HepG2 (cell line): ENCODE results near the gene TRPM5. TPM values are rescaled to one million over a fixed set of nuclear protein-coding genes. Genes with fewer than 3 reads are reported as not detected.

Source experiments
- ATAC-seq: fragments of 200-7000 bp; cut with Tn5 transposase; 3 replicates; pipeline ENCODE4 v1.9.1; 2020; ENCODE audit warnings: mild to moderate bottlenecking, moderate library complexity
- BruUV-seq: library from RNA; stranded (reverse); fragments of 400-500 nt; replicated peaks from 2 replicates; lab custom pipeline; 2021; lab: Mats Ljungman, UMichigan
- CTCF ChIA-PET: fragments of 300-600 bp; formaldehyde crosslinking; extraction: SDS; loops from one replicate; lab custom pipeline; 2021; ENCODE audit warnings: low total read pairs, inconsistent platforms, low intra/inter-chr PET ratio; lab: Yijun Ruan, JAX
- POLR2A ChIA-PET: fragments of 350-600 bp; sonication (Branson Sonifier 250); formaldehyde crosslinking; loops from one replicate; lab custom pipeline; 2020; ENCODE audit warnings: antibody characterized with exemption, inconsistent platforms; lab: Yijun Ruan, JAX
- DNase-seq: peaks from one replicate; pipeline ENCODE4 v3.0.0-alpha.2; 2015; ENCODE audit warnings: low spot score
- FAIRE-seq: peaks from 3 replicates; lab custom pipeline; 2011; peaks lifted over from hg19 to GRCh38; lab: Jason Lieb, UNC
- H2AFZ ChIP-seq: one replicate; pipeline ENCODE4 v1.6.1; 2011; ENCODE audit warnings: low read length, inconsistent platforms
- H3K27ac ChIP-seq: fragments of 300-600 bp; 3 replicates; pipeline ENCODE4 v1.8.0; 2011; ENCODE audit warnings: mixed run types, mild to moderate bottlenecking, mixed read lengths, low read length, inconsistent platforms; ENCODE audit not compliant: insufficient read depth; ENCODE audit errors: extremely low read length
- H3K27me3 ChIP-seq, 2 experiments: fragments of 200-600 bp in 1 of 2; 2 replicates in 1 of 2; 3 replicates in 1 of 2; pipeline versions ENCODE4 v1.6.0 to v1.8.0; 2011; ENCODE audit warnings: low read length in 2 of 2, mild to moderate bottlenecking in 2 of 2, moderate library complexity in 2 of 2, inconsistent platforms in 1 of 2; ENCODE audit not compliant: insufficient read depth in 2 of 2, control insufficient read depth in 1 of 2
- H3K36me3 ChIP-seq, 2 experiments: fragments of 200-600 bp in 1 of 2; replicated peaks in 1 of 2; 2 replicates in 1 of 2; 3 replicates in 1 of 2; pipeline versions ENCODE4 v1.5.1 to v1.8.0; 2011; ENCODE audit warnings: low read length in 2 of 2, inconsistent platforms in 1 of 2; ENCODE audit not compliant: insufficient read depth in 2 of 2, control insufficient read depth in 1 of 2
- H3K4me1 ChIP-seq: 2 replicates; pipeline ENCODE4 v1.5.1; 2012; ENCODE audit warnings: low read length, inconsistent platforms; ENCODE audit not compliant: insufficient read depth
- H3K4me2 ChIP-seq: 2 replicates; pipeline ENCODE4 v1.6.0; 2011; ENCODE audit warnings: low read depth, low read length, inconsistent platforms
- H3K4me3 ChIP-seq, 3 experiments: fragments of 200-600 bp in 1 of 3; sonication (generic), shearing (Covaris generic) in 1 of 3; replicated peaks in 1 of 3; 2 replicates each; pipeline ENCODE4 v1.5.1; 2011 to 2016; ENCODE audit warnings: low read length in 3 of 3, inconsistent platforms in 2 of 3, low read depth in 2 of 3, mild to moderate bottlenecking in 2 of 3, control low read depth in 1 of 3, mixed read lengths in 1 of 3; ENCODE audit not compliant: insufficient read depth in 1 of 3
- H3K79me2 ChIP-seq: one replicate; pipeline ENCODE4 v1.6.1; 2011; ENCODE audit warnings: low read length, inconsistent platforms; ENCODE audit not compliant: insufficient read depth
- H3K9ac ChIP-seq: 2 replicates; pipeline ENCODE4 v1.6.0; 2011; ENCODE audit warnings: mild to moderate bottlenecking, low read depth, low read length, inconsistent platforms; ENCODE audit not compliant: insufficient read depth
- H3K9me3 ChIP-seq: 2 replicates; pipeline ENCODE4 v1.5.1; 2012; ENCODE audit warnings: mild to moderate bottlenecking, low read length
- H4K20me1 ChIP-seq: 2 replicates; pipeline ENCODE4 v1.6.0; 2011; ENCODE audit warnings: inconsistent platforms, mild to moderate bottlenecking, low read length, moderate library complexity; ENCODE audit not compliant: insufficient read depth
- AGO1 ChIP-seq: fragments of 200-400 bp; formaldehyde crosslinking; IDR thresholded peaks from 2 replicates; pipeline ENCODE4 v1.6.1; 2017; ENCODE audit warnings: mild to moderate bottlenecking, low read depth, low read length, moderate library complexity; ENCODE audit not compliant: poor library complexity, severe bottlenecking
- CENPT ChIP-seq: sonication (generic); formaldehyde crosslinking; IDR thresholded peaks from 2 replicates; pipeline ENCODE4 v1.8.0; 2022; ENCODE audit warnings: low read depth, mild to moderate bottlenecking, moderate library complexity, missing genetic modification reagents
- HNRNPH1 ChIP-seq: fragments of 200-400 bp; formaldehyde crosslinking; optimal IDR thresholded peaks from 2 replicates; pipeline ENCODE3; 2017; ENCODE audit warnings: mild to moderate bottlenecking, low read depth, low read length
- POLR2A ChIP-seq, 2 experiments: IDR thresholded peaks; 2 replicates each; pipeline ENCODE4 v1.6.1; 2011; ENCODE audit warnings: low read depth in 2 of 2, low read length in 2 of 2, mild to moderate bottlenecking in 1 of 2, moderate library complexity in 1 of 2; ENCODE audit not compliant: insufficient read depth in 1 of 2
- SAP130 ChIP-seq: IDR thresholded peaks from 2 replicates; pipeline ENCODE4 v1.6.1; 2016; ENCODE audit warnings: low read depth
- XBP1 ChIP-seq: sonication (generic); formaldehyde crosslinking; IDR thresholded peaks from 2 replicates; pipeline ENCODE4 v1.5.0; 2020; ENCODE audit warnings: missing genetic modification reagents
- ZNF232 ChIP-seq: sonication (generic); formaldehyde crosslinking; IDR thresholded peaks from 2 replicates; pipeline ENCODE4 v1.4.0; 2020; ENCODE audit warnings: missing genetic modification reagents, borderline replicate concordance
- ZNF766 ChIP-seq: sonication (generic); formaldehyde crosslinking; IDR thresholded peaks from 2 replicates; pipeline ENCODE4 v1.5.0; 2020; ENCODE audit warnings: missing genetic modification reagents, borderline replicate concordance
- ZSCAN25 ChIP-seq: sonication (generic); formaldehyde crosslinking; IDR thresholded peaks from 2 replicates; pipeline ENCODE4 v1.8.0; 2022; ENCODE audit warnings: mild to moderate bottlenecking, missing genetic modification reagents
- WGBS: methylation state at CpG from one replicate; pipeline ENCODE4 v1.1.6; 2017; ENCODE audit warnings: low lambda C conversion rate; 5-methylcytosine and 5-hydroxymethylcytosine counted together
- in situ Hi-C: cut with HindIII; loops from 2 replicates; pipeline ENCODE4 v1.10.0; 2017; ENCODE audit warnings: low pct_unique_long_range_greater_than_20kb; ENCODE audit not compliant: extremely low pct_ligation_motif_present
- intact Hi-C: fragments of 100-400 bp; cut with micrococcal nuclease; formaldehyde crosslinking; loops from one replicate; pipeline ENCODE4 v1.10.0; 2022; ENCODE audit not compliant: unreplicated experiment
- polyA plus RNA-seq, 8 experiments: library from polyadenylated mRNA; depleted of rRNA in 3 of 8; stranded (reverse) in 7 of 8; unstranded in 1 of 8; fragments of >200 nt; fragmentation: Illumina TruSeq in 4 of 8; extraction: Trizol in 4 of 8; gene quantifications; 2 replicates each; pipeline versions ENCODE4 v1.2.1 to v1.2.3, GENCODE V29; 2011 to 2016; ENCODE audit warnings: low read depth in 4 of 8, missing spikeins in 1 of 8, mixed read lengths in 1 of 8; ENCODE audit not compliant: insufficient read depth in 1 of 8
- total RNA-seq, 5 experiments: library from RNA; depleted of rRNA; stranded (reverse); fragments of >200 nt; fragmentation: Illumina TruSeq; extraction: Trizol; gene quantifications; 2 replicates each; pipeline ENCODE4 v1.2.3, GENCODE V29; 2016; ENCODE audit warnings: low read depth in 1 of 5
- TF ChIP-seq, protein P1 (sequence below): sonication (generic); formaldehyde crosslinking; conservative IDR thresholded peaks from 2 replicates; pipeline ENCODE4 v1.5.0; 2020; ENCODE audit warnings: missing genetic modification reagents
- TF ChIP-seq, protein P2 (sequence below): sonication (generic); formaldehyde crosslinking; conservative IDR thresholded peaks from 2 replicates; pipeline ENCODE4 v1.4.0; 2020; ENCODE audit warnings: missing genetic modification reagents
- TF ChIP-seq, protein P3 (sequence below): sonication (generic); formaldehyde crosslinking; IDR thresholded peaks from 2 replicates; pipeline ENCODE4 v1.8.1; 2023; ENCODE audit warnings: mild to moderate bottlenecking, missing genetic modification reagents, borderline replicate concordance
- TF ChIP-seq, protein P4 (sequence below): sonication (generic); formaldehyde crosslinking; IDR thresholded peaks from 2 replicates; pipeline ENCODE4 v1.4.0; 2020; ENCODE audit warnings: missing genetic modification reagents, borderline replicate concordance
- TF ChIP-seq, protein P5 (sequence below): sonication (generic); formaldehyde crosslinking; IDR thresholded peaks from 2 replicates; pipeline ENCODE4 v1.5.0; 2020; ENCODE audit warnings: mild to moderate bottlenecking, missing genetic modification reagents, borderline replicate concordance

TRPM5 gene
- total and polyA plus RNA-seq, 2 of the 13 experiments (the other 11 are each of a cell fraction or from before 2014, with no cell fraction given): 0.12 TPM; not detected in 1

DNA sequence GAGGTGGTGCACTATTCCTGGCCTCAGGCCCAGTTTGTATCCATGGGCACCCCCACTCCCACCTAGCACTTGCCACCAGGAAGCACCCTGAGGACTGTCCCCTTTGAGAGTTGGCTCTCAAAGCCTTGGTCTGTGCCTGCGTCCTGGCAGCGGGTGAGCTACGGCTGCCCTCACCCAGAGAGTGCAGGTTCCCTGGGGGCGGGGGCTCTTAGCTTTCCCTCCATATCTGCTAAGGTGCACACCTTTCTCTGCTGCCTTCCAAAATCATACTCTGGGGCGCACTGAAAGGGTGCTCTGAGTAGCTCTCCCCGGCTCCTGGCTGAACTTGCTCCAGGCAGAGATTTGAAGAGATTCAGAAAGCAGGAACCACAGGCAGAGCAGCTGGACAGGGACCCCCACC is 7.6 kb upstream of the TRPM5 start (continued):
- TF ChIP-seq, protein P1, sequence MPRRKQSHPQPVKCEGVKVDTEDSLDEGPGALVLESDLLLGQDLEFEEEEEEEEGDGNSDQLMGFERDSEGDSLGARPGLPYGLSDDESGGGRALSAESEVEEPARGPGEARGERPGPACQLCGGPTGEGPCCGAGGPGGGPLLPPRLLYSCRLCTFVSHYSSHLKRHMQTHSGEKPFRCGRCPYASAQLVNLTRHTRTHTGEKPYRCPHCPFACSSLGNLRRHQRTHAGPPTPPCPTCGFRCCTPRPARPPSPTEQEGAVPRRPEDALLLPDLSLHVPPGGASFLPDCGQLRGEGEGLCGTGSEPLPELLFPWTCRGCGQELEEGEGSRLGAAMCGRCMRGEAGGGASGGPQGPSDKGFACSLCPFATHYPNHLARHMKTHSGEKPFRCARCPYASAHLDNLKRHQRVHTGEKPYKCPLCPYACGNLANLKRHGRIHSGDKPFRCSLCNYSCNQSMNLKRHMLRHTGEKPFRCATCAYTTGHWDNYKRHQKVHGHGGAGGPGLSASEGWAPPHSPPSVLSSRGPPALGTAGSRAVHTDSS (CRISPR knock-in tag): no peak
- TF ChIP-seq, protein P2, sequence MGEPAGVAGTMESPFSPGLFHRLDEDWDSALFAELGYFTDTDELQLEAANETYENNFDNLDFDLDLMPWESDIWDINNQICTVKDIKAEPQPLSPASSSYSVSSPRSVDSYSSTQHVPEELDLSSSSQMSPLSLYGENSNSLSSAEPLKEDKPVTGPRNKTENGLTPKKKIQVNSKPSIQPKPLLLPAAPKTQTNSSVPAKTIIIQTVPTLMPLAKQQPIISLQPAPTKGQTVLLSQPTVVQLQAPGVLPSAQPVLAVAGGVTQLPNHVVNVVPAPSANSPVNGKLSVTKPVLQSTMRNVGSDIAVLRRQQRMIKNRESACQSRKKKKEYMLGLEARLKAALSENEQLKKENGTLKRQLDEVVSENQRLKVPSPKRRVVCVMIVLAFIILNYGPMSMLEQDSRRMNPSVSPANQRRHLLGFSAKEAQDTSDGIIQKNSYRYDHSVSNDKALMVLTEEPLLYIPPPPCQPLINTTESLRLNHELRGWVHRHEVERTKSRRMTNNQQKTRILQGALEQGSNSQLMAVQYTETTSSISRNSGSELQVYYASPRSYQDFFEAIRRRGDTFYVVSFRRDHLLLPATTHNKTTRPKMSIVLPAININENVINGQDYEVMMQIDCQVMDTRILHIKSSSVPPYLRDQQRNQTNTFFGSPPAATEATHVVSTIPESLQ: no peak
- TF ChIP-seq, protein P3, sequence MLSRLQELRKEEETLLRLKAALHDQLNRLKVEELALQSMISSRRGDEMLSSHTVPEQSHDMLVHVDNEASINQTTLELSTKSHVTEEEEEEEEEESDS: no peak
- TF ChIP-seq, all 625 proteins: peak for 0

DNA sequence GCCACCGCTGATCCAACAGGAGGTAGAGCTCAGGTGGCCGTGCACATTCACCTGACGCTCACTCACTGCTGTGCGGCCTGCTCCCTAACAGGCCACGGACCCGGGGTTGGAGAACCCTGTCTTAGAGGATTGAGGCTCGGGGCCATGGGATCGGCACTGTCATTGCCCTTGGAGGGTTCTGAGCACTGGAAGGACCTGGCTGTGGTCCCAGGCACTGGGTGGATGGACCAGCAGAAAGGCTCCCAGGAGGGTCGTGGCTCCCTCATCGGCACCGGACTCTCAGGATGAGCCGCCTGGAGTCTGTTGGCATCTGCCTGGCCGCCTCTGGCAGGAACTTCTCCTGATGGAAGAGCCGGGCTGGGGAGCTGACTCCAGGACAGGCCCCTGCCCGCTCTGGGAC is 7.0 kb upstream of the TRPM5 start:
- H3K9ac ChIP-seq: no peak overlapping the region
- in situ Hi-C loops (no loop called here), intact Hi-C loops (no loop called here)
- no peak for TF ChIP-seq POLR2A (IDR thresholded peaks at IDR 0.05; ENCODE audit: insufficient read depth in 1 of 2, low read depth in 2 of 2, low read length in 2 of 2)
- TF ChIP-seq ZSCAN25: no peak
- TF ChIP-seq AGO1: no peak
- TF ChIP-seq HNRNPH1: no peak
- no peak for TF ChIP-seq SAP130 (CRISPR knock-in tag)
- TF ChIP-seq, protein P4, sequence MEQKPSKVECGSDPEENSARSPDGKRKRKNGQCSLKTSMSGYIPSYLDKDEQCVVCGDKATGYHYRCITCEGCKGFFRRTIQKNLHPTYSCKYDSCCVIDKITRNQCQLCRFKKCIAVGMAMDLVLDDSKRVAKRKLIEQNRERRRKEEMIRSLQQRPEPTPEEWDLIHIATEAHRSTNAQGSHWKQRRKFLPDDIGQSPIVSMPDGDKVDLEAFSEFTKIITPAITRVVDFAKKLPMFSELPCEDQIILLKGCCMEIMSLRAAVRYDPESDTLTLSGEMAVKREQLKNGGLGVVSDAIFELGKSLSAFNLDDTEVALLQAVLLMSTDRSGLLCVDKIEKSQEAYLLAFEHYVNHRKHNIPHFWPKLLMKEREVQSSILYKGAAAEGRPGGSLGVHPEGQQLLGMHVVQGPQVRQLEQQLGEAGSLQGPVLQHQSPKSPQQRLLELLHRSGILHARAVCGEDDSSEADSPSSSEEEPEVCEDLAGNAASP (CRISPR knock-in tag): no peak
- TF ChIP-seq, protein P5, sequence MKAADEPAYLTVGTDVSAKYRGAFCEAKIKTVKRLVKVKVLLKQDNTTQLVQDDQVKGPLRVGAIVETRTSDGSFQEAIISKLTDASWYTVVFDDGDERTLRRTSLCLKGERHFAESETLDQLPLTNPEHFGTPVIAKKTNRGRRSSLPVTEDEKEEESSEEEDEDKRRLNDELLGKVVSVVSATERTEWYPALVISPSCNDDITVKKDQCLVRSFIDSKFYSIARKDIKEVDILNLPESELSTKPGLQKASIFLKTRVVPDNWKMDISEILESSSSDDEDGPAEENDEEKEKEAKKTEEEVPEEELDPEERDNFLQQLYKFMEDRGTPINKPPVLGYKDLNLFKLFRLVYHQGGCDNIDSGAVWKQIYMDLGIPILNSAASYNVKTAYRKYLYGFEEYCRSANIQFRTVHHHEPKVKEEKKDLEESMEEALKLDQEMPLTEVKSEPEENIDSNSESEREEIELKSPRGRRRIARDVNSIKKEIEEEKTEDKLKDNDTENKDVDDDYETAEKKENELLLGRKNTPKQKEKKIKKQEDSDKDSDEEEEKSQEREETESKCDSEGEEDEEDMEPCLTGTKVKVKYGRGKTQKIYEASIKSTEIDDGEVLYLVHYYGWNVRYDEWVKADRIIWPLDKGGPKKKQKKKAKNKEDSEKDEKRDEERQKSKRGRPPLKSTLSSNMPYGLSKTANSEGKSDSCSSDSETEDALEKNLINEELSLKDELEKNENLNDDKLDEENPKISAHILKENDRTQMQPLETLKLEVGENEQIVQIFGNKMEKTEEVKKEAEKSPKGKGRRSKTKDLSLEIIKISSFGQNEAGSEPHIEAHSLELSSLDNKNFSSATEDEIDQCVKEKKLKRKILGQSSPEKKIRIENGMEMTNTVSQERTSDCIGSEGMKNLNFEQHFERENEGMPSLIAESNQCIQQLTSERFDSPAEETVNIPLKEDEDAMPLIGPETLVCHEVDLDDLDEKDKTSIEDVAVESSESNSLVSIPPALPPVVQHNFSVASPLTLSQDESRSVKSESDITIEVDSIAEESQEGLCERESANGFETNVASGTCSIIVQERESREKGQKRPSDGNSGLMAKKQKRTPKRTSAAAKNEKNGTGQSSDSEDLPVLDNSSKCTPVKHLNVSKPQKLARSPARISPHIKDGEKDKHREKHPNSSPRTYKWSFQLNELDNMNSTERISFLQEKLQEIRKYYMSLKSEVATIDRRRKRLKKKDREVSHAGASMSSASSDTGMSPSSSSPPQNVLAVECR: no peak
- no peak for TF ChIP-seq CENPT (CRISPR knock-in tag)
- TF ChIP-seq ZNF232 (CRISPR knock-in tag): no peak
- no peak for TF ChIP-seq ZNF766 (CRISPR knock-in tag)
- no peak for TF ChIP-seq XBP1
- ChIA-PET CTCF (no interaction called here), POLR2A (no interaction called here)
- H3K4me1 ChIP-seq: no peaks in the 10 kb centered on the region
- no peaks in the 10 kb centered on the region for H4K20me1 ChIP-seq
- peaks cover 25 to 71% of the 10 kb centered on the region in 2 experiments for H3K27me3 ChIP-seq
- H3K4me2 ChIP-seq: no peak overlapping the region
- no TSS peak for BruUV-seq
- no CpG with 5 or more reads among the region's 15 CpGs for WGBS
- ATAC-seq (no peak), FAIRE-seq (no peak), DNase-seq (no peak)
- H2AFZ ChIP-seq: no peak overlapping the region
- H3K36me3 ChIP-seq: no peaks in the 10 kb centered on the region
- H3K79me2 ChIP-seq: no peaks in the 10 kb centered on the region
- no peak overlapping the region for H3K27ac ChIP-seq
- no peak overlapping the region for H3K4me3 ChIP-seq
- no peaks in the 10 kb centered on the region for H3K9me3 ChIP-seq
